Ascending aorta (tissue), 2 donors: ENCODE measurements around the gene SCN3A. TPM values are rescaled to one million over a fixed set of nuclear protein-coding genes. Genes with fewer than 3 reads are reported as not detected.

ENCODE experiments used
- DNase-seq, 2 donors: peaks; one replicate each; pipeline ENCODE4 v3.0.0-alpha.2; 2019; ENCODE audit warnings: low spot score in 2 of 2
- H3K27ac ChIP-seq, 2 donors: fragments of 200-600 bp; sonication (generic); one replicate each; pipeline ENCODE4 v1.5.1; 2016 to 2017; ENCODE audit warnings: mild to moderate bottlenecking in 1 of 2
- H3K27me3 ChIP-seq: fragments of 200-600 bp; sonication (generic); one replicate; pipeline ENCODE4 v1.5.1; 2017
- H3K36me3 ChIP-seq, 2 donors: fragments of 200-600 bp; sonication (generic); one replicate each; pipeline ENCODE4 v1.5.1; 2016
- H3K4me1 ChIP-seq, 2 donors: fragments of 200-600 bp; sonication (generic); one replicate each; pipeline ENCODE4 v1.5.1; 2016 to 2017; ENCODE audit warnings: mild to moderate bottlenecking in 1 of 2
- H3K4me3 ChIP-seq, 2 donors: fragments of 200-600 bp; sonication (generic); one replicate each; pipeline ENCODE4 v1.5.1; 2016 to 2017; ENCODE audit warnings: mild to moderate bottlenecking in 1 of 2
- H3K9me3 ChIP-seq, 2 donors: fragments of 200-600 bp; sonication (generic); one replicate each; pipeline ENCODE4 v1.5.1; 2016
- intact Hi-C: fragments of 100-400 bp; cut with DNase I; formaldehyde crosslinking; loops from one replicate; pipeline ENCODE4 v1.15.1; 2023
- total RNA-seq: library from RNA; depleted of rRNA; stranded (reverse); fragments of >200 nt; gene quantifications from one replicate; pipeline ENCODE4 v1.1.0, GENCODE V29; 2016
- TF ChIP-seq, protein P1 (sequence below), 3 experiments: fragments of 200-600 bp in 2 of 3; fragments of 450-650 bp in 1 of 3; sonication (generic) in 2 of 3; IDR thresholded peaks; one replicate each; pipeline ENCODE4 v1.5.1; 2016 to 2019; ENCODE audit warnings: antibody characterized with exemption in 3 of 3, mild to moderate bottlenecking in 1 of 3, moderate library complexity in 1 of 3

The SCN3A gene
- total RNA-seq = 1.4 TPM

DNA sequence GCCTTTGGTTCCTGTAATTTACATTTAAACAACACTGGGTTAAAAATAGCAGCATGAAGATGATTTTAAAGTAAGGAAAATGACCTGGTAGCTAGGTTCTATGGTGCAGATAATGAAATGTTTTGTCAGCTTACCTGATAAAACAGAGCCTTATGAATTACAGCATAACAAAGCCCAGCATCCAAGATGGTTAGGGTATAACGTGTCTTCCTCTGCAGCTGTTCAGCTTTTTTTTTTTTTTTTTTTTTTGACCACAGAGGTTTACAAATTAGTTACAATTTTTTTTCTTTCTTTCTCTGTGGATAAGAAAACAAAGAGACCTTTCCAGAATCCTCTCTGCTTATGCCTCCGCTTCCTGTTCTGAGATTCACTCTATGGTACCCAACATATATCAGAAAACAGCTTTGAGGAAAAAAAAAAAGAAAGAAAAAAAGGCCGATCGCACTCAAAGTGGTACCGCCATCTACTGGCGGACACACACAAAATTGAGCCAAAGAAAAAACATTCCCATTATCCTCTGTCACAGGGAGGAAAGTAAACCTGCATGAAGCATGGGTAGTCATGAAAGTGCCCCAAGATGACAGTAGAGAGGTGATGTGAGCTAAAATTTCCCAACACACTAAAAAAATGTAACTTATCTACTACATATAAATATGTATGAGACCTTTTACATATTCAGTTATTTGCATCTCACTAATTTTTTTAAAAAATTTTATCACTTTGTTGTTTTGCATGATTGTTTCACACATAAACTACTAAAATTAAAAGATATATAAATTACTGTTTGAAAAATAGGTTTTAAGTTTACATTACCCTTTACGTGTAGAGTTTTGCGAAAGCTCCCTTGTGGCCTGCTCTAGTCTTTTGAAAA lies at the start of gene SCN3A:
TSS of gene SCN3A (minus strand) at position 362 of the 871 bp plus-strand sequence. CDS start 27,656 bp downstream, outside the sequence.
- intact Hi-C loops = loop anchor here (1.0 to 10.0 kb wide), 3 partner anchors 189 to 469 kb away; no protein-coding TSS in a partner anchor
- H3K4me3 ChIP-seq = peak within 1 kb of the TSS in 1 of 2 donors; percentile 21

DNA sequence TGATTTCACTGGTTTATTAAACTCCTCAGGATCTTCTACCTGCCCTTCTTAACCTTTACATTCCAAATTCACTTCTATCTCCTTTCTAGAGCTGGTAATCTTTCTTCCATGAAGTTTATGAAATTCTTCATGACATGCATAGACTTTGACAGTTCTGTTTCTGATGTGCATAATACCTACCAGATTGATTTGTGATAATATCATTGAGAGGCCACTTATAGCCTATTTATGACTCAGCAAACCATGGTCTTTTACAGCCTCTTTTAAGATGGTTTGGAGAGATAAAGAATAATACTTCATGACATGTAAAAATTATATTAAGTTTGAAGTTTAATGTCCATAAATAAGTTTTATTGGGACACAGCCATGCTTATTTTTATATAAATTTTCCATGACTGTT lies 49.3 kb upstream of the SCN3A start:
- no peak for DNase-seq
- Histone ChIP-seq H3K9me3 (no peaks in the 10 kb centered on the region), H3K27me3 (no peaks in the 10 kb centered on the region), H3K36me3 (no peaks in the 10 kb centered on the region), H3K4me1 (no peaks in the 10 kb centered on the region), H3K27ac (no peak overlapping the region), H3K4me3 (no peak overlapping the region)
- TF ChIP-seq, protein P1, sequence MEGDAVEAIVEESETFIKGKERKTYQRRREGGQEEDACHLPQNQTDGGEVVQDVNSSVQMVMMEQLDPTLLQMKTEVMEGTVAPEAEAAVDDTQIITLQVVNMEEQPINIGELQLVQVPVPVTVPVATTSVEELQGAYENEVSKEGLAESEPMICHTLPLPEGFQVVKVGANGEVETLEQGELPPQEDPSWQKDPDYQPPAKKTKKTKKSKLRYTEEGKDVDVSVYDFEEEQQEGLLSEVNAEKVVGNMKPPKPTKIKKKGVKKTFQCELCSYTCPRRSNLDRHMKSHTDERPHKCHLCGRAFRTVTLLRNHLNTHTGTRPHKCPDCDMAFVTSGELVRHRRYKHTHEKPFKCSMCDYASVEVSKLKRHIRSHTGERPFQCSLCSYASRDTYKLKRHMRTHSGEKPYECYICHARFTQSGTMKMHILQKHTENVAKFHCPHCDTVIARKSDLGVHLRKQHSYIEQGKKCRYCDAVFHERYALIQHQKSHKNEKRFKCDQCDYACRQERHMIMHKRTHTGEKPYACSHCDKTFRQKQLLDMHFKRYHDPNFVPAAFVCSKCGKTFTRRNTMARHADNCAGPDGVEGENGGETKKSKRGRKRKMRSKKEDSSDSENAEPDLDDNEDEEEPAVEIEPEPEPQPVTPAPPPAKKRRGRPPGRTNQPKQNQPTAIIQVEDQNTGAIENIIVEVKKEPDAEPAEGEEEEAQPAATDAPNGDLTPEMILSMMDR (IDR thresholded peaks at IDR 0.05) = no peak
- intact Hi-C loops = no loop called here

More for the DNA sequence above, at the start of gene SCN3A:
- Histone ChIP-seq H3K27ac (no peak within 1 kb of the TSS), H3K27me3 (no peaks in the 10 kb centered on the region), H3K36me3 (no peaks in the 10 kb centered on the region), H3K4me1 (no peaks in the 10 kb centered on the region), H3K9me3 (no peaks in the 10 kb centered on the region)
- DNase-seq = no peak
- TF ChIP-seq, protein P1 (IDR thresholded peaks at IDR 0.05) = peak; percentile 6 to 64 (median 54)

DNA sequence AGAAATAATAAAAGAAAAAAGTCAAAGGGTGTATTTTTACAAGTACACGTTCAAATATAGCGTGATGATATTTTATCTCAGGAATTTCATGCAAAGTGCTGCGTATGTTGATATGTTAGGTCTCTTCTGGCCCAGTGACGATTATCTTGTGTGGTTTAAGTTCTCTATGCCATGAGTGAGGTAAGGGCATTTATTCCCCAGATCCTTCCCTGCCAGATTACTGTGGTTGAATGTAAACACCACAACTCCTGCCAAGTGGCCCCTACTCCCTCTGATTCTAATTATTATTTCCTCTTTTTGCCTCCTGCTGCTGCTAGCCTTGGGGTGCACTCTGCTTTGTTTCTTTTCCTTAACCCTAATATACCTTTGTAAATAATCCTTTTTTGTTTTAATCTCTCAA lies 47.5 kb upstream of the SCN3A start:
- H3K27me3 ChIP-seq = no peaks in the 10 kb centered on the region
- no peaks in the 10 kb centered on the region for H3K4me1 ChIP-seq
- no peak overlapping the region for H3K4me3 ChIP-seq
- DNase-seq = no peak
- no peak overlapping the region for H3K27ac ChIP-seq
- H3K9me3 ChIP-seq = no peaks in the 10 kb centered on the region
- intact Hi-C loops = no loop called here
- no peaks in the 10 kb centered on the region for H3K36me3 ChIP-seq
- TF ChIP-seq, protein P1 (IDR thresholded peaks at IDR 0.05) = no peak

DNA sequence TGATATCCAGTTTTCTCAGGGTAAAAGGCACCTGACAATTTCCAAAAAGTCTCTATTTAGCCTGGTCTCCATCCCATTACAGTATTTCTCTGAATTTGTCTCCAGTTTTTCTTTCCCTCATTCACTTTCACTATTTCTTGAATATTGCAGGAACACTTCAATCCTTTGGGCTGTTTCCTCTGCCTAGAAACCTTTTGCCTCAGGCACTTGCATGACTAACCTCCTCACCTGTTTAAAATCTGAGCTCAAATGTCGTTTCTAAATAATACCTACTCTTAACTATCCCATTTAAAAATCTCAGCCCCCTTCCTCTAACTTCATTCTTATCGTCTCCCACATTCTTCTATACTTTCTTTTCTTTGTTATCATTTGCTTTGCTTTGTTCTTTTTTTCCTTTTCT lies 44.4 kb upstream of the SCN3A start:
- no peak for DNase-seq
- Histone ChIP-seq H3K27me3 (no peaks in the 10 kb centered on the region), H3K4me3 (no peak overlapping the region), H3K4me1 (no peaks in the 10 kb centered on the region), H3K36me3 (no peaks in the 10 kb centered on the region), H3K27ac (no peak overlapping the region), H3K9me3 (no peaks in the 10 kb centered on the region)
- TF ChIP-seq, protein P1 (IDR thresholded peaks at IDR 0.05) = no peak
- intact Hi-C loops = loop anchor here (5.0 kb wide), 1 partner anchor 44 kb away; no protein-coding TSS in a partner anchor

DNA sequence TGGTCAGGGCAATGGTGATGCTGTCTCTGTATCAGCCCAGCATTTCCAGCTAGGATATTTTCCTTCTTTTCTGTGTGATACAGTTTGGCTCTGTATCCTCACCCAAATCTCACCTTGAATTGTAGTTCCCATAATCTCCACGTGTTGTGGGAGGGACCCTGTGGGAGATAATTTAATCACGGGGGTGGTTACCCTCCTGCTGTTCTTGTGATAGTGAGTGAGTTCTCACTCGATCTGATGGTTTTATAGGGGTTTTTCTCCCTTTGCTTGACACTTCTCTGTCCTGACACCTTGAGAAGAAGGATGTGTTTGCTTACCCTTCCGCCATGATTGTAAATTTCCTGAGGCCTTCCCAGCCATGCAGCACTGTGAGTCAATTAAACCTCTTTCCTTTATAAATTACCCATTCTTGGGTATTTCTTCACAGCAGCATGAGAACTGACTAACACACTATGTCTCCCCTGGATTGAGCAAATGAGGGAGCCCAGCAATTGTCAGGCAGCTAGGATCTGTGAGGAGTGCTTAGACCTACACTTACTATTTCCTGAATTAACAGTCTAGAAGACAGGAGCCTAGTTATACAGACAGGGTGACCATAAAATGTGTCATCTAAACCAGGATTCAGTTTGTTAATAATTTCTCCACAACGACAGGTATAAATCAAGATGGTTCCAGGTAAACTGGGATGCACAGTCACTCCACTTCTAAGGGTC lies 41.4 kb upstream of the SCN3A start:
- intact Hi-C loops = loop anchor here (5.0 kb wide), 1 partner anchor 47 kb away; no protein-coding TSS in a partner anchor
- TF ChIP-seq, protein P1 (IDR thresholded peaks at IDR 0.05) = no peak

More for the DNA sequence above, 41.4 kb upstream of the SCN3A start:
- H3K36me3 ChIP-seq = no peaks in the 10 kb centered on the region
- H3K27ac ChIP-seq = no peak overlapping the region
- H3K4me1 ChIP-seq = no peaks in the 10 kb centered on the region
- no peaks in the 10 kb centered on the region for H3K9me3 ChIP-seq
- no peak for DNase-seq
- H3K27me3 ChIP-seq = no peaks in the 10 kb centered on the region
- H3K4me3 ChIP-seq = no peak overlapping the region
